Peyer's patch (tissue), 4 donors: ENCODE results near the gene FNIP2.

Experiments used
- POLR2A ChIP-seq, 2 donors: fragments of 450-650 bp; IDR thresholded peaks; one replicate each; pipeline ENCODE4 v1.5.1; 2017; ENCODE audit warnings: antibody characterized with exemption in 2 of 2, mild to moderate bottlenecking in 2 of 2, moderate library complexity in 2 of 2
- TF ChIP-seq, protein P1 (sequence below), 6 experiments: fragments of 450-650 bp in 4 of 6; fragments of 200-600 bp in 2 of 6; sonication (generic) in 1 of 6; IDR thresholded peaks; one replicate each; pipeline ENCODE4 v1.5.1; 2017 to 2019; ENCODE audit warnings: antibody characterized with exemption in 6 of 6, mild to moderate bottlenecking in 3 of 6, moderate library complexity in 1 of 6

DNA sequence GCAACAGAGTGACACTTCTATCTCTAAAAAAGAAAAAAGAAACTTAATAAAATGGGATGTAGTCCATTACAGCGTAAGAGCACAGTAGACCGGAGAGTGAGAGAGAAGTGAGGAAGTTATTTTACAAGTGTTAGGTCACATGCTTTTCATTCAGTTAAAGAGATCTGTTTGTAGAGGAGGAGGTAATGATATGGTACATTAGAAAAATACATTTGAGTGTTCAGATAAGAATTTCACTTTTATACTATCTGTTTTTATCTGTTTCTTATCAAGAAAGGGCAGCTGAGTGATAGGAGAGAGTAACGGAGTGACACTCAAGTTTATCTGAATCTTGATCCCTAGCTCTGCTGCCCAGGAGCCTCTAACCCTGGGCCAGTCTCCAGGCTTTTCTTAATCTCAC is 38.9 kb downstream of the FNIP2 start:
- TF ChIP-seq, protein P1, sequence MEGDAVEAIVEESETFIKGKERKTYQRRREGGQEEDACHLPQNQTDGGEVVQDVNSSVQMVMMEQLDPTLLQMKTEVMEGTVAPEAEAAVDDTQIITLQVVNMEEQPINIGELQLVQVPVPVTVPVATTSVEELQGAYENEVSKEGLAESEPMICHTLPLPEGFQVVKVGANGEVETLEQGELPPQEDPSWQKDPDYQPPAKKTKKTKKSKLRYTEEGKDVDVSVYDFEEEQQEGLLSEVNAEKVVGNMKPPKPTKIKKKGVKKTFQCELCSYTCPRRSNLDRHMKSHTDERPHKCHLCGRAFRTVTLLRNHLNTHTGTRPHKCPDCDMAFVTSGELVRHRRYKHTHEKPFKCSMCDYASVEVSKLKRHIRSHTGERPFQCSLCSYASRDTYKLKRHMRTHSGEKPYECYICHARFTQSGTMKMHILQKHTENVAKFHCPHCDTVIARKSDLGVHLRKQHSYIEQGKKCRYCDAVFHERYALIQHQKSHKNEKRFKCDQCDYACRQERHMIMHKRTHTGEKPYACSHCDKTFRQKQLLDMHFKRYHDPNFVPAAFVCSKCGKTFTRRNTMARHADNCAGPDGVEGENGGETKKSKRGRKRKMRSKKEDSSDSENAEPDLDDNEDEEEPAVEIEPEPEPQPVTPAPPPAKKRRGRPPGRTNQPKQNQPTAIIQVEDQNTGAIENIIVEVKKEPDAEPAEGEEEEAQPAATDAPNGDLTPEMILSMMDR (IDR thresholded peaks at IDR 0.05), result no peak
- no peak for TF ChIP-seq POLR2A (IDR thresholded peaks at IDR 0.05)
